GM03348 (cell line): ENCODE measurements around the gene PWWP2B.

Experiments
- DNase-seq: peaks from one replicate; pipeline ENCODE4 v3.0.0; 2012; ENCODE audit warnings: low spot score

Gene PWWP2B

DNA sequence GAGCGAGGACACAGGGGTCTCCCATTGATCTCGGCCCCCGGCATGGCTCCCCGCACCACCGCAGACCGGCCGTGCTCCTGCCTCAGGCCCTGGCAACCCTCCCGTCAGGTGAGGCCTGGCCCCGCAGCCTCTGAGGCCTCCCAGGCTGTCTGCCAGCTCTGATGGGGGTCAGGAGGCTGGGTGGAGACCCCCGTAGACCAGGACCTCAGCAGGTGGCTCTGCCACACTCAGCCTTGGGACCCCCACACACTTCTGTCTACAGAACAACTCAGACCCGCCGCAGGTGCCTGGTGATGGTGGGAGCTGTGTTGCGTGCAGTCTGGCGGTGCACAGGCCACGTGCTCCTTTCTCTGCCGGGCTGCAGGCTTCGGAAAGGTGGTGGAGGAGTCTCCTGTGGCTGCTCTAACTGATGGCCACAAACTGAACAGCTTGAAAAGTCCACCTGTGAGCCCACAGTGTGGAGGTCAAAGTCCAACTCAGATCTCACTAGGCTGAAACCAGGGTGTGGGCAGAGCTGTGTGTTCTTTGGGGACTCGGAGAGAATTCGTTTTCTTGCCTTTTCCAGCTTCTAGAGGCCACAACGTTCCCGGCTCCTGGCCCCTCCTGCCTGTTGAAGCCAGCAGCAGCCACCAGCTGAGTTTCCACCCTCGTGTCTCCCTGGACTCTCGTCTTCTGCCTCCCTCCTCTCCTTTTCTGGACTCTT lies 62.5 kb downstream of the PWWP2B start:
- no peak for DNase-seq

DNA sequence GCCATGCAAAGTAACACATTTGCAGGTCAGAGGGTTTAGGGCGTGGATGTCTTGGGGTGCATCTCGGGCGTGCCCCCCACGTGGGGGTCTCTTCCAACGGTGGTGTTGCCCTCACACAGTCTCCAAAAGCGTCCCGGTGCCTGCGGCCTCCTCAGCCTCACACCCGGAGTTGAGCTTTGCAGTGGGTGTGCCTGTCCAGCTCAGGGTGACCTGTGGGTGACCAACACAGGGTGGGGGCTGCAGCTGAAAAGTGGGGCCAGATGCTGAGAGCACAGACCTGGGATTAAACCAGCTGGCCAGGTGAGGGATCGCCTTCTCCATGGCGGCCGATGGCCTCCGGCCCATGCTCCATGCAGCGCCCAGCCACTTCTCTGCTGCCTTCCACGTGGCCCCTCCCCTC lies 63.1 kb downstream of the PWWP2B start:
- DNase-seq = no peak

DNA sequence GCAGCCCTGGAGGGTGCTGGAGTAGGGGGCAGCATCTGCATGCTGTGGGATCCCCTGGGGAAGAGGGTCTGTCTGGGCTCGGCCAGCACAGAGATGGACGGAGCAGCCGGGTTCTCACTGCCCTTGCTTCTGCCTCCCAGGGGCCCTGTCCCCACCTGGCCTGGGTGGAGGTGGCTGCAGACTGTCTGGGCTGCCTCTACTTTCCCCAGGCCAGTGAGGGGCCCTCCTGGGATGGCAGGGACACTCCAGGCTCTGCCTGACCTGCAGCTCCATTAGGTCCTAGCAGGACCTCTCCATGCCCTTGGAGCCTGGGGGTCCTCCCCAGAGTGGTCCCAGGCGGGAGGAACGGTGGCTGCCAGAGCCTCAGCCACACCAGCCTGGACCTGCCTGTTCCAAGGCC lies 63.7 kb downstream of the PWWP2B start:
- no peak for DNase-seq

DNA sequence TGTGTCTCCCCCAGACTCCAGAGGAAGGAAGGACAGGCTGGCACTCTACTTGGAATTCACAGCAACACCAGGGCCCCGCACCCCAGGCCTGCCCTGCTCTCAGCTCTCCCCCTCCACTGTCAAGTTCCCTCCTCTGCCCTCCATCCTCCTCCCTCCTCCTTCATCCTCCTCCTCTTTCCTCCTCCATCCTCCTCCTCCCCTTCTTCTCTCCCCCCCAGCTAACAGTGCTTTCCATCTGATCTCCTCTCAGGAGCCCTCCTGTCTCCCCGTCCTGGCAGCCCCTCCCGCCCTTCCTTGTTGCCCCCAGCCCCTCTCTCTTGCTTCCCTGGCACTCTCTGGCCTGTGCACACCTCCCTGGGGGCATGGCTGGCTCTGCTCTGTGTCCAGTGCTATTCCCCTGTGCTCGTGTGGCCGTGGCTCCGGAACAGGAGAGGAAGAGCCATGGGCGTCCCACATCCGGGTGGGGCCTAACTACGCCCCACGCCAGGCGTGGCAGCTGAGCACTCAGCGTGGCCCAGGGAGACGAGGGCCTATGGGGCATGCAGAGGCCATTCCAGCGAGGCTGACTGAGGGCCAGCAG lies 64.2 kb downstream of the PWWP2B start:
- no peak for DNase-seq

DNA sequence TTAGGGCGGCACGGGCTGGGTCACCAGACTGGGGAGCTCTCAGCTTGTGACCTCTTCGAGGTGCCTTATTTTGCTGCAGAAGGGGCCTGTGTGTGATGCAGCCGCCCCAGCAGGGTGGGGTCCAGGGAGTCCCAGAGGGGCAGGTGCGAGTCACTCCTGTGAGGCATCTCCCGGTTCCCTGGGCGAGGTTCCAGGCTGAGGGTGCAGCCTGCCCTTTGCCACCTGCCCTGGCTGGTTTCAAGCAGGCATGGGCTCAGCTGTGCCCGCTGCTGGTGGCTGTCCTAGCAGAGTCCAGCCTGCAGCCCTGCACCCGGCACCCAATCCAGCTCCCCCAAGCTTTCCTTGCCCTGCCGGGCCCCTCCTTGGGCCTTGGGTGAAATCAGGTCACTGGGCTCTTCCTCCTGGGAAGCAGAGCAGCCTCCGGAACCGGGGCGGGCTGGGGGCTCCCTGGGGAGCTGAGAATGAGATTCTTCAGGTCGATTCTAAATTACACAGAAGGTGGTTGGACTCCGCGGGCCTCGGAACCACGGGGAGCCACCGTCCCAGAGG lies 64.8 kb downstream of the PWWP2B start:
- no peak for DNase-seq

DNA sequence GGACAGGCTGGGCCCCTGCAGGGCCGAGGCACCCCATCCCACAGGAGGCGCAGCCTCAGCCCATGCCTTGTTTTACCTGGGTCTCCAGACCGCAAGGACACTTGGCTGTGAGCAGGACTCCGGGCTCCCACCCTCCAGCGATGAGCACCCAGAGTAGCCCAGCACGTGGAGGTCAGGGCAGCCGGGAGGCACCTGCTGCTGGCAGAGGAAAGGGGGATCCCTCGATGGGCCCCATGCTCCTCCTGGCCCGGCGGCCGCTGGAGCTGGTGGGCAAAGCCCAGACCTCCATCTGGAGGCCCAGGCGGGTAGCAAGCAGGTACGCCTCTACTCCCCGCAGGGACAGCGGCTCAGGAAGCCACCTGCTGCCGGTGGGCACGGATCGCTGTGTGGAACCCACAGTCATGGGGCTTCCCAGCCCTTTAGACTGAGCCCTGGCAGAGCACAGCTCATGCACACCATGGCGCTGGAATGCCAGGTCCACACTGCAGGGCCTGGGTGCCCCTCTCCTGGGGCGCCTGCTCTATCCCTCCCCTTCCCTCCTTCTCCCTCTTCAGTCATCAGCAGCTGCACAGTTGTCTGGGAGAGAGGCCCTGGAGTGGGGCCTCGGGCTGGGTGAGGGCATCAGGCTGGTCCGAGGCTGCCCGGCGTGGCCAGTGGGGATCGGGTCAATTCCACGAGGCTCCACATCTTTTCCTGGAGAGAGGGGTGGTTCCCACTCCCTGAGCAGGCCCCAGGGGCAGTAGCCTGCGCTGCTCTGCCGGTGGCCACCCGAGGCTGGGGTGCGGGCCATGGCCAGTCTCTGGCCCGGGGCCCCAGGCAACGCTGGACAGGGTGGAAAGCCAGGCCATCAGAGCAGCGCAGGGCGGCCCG lies 65.7 kb downstream of the PWWP2B start:
- DNase-seq = no peak

DNA sequence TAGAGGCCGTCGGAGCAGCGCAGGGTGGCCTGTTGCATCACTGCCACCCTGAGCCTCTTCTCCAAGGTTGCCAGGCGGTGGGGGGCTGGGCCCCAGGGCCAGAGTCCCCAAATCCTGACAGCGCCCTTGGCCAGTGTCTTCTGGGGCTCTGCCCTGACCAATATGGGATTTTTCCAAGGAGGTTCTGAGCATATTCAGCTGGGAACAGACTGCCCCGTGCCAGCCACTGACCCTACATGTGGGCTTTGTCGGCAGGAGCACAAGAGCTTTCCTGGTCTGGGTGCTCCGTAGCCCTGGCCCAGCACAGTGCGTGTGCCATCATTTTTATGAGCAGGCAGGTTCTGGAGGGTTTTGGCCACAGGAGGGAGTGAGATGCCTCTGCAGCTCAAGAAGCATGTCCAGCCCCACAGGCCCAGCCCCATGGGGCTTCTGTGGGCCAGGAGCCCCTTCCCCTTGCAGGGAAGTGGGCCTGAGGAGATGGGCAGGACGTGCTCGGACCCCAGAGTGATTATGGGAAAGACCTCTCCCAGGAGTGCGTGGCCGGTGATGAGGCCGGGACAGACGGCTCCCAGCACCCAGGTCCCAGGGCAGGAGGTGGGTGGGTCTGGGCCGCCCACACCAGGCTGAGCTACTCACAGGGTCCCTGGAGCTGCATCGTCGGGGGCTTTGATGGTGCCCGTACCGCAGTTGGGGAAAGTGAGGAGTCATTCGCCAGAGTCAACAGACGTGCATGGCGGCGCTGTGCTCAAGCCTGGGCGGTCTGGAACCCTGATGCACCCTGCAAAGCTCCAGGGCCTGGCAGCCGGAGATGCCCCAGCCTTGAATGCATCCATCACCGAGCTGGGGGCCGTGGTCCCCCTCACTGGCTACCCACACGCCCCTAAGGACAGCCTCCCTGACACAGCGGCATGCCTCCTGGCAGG lies 66.6 kb downstream of the PWWP2B start:
- DNase-seq = peak; percentile 40

DNA sequence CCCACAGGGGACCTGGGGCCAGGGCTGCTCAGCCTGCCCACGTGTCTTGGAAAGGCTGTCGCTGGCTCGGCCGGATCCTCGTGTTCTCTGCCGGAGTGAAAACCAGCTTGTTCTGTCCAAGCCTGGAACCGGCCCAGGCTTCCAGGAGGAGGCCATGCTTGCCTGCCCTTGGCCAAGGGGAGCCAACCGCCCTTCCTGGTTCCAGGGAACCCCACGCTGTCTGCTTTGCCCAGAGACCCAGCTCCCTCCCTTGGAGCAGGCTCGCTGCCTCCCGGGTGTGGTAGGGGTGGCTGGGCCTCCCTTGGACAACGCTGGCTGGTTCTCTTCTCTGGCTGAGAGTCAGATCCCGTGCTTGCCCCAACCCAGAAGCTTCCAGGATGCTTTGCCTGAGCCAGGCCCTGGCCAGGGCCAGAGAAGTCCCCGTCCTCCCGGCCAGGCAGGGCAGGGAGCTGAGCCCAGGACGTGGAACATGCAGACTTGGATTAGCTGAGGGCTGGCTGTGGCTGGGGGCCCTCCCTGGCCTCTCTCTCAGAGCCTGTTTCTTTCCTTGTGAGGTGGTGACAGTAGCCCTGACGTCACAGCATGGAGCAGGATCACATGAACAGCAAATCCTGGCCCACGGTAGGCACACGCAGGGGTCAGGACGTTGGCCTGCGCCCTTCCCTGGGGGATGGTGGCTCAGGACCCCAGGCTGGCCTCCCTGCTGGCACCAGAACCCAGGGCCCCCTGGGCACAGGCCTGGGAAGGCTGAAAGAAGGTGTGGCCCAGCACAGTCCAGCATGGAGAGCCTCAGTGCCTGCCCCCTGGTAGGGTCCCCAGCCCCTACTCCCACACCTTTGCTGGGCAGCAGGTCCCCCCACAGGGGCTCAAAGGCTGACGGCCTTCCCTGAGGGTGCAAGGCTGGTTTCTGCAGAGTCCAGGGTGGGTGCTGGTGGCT lies 67.5 kb downstream of the PWWP2B start:
- peak; percentile 73 for DNase-seq

DNA sequence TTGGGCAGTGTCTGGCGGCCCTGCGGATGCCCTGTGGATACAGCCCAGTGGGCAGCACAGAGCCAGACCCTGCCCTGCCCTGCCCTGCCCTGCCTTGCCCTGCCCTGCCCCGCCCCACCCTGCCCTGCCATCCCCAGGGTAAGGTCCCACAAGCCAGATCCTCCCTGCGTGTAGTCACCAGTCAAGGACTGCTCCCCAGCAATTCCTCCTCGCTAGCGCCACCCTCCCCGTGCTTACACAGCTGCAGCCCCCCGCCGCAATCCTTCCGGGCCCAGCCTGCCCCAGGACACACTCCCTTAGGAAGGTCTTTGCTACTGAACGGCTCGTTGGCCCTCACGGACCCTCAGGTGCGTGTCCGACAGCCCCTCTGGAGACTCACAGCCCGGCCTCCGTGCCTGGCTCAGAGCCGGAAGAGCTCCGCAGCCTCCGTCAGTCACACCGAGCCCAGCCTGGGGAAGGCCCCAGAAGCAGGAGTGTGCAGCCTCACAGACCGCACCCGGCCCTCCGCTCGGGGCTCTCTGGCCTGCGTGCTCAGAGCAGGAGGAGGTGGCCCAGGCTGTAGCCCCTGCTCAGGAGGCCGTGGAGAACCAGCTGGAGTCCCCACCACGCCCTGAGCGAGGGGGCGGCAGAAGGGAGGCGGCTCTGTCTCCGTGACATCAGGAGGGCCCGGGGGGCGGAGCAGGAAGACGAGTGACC lies 68.3 kb downstream of the PWWP2B start:
- no peak for DNase-seq

DNA sequence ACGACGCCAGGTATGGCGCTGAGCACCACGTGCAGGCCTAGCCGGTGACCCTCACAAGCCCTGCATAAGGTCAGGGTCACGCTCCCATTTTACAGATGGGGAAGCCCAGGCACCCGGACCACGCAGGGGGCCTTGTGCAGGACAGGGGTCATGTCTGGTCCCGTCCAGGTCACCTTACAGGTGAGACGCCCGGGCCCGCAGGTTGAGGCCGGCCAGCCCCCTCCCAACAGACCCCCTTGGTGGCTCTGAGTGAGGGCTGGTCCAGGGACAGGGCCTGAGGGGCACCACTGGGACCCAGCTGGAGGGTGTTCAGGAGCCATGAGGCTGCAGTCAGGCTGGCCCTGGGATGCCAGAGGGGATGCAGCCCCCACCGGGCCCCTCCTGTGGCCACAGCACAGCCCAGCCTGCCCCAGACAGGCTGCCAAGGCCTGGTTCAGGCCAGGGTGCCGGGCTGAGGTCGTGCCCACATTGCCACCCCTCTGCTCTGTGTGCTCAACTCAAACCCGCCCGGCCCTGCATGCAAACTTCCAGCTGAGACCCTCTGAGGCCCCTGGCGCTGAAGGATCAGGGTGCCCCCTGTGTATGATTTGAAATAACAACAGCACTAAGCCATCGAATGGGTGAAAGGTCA lies 69.0 kb downstream of the PWWP2B start:
- DNase-seq = no peak

DNA sequence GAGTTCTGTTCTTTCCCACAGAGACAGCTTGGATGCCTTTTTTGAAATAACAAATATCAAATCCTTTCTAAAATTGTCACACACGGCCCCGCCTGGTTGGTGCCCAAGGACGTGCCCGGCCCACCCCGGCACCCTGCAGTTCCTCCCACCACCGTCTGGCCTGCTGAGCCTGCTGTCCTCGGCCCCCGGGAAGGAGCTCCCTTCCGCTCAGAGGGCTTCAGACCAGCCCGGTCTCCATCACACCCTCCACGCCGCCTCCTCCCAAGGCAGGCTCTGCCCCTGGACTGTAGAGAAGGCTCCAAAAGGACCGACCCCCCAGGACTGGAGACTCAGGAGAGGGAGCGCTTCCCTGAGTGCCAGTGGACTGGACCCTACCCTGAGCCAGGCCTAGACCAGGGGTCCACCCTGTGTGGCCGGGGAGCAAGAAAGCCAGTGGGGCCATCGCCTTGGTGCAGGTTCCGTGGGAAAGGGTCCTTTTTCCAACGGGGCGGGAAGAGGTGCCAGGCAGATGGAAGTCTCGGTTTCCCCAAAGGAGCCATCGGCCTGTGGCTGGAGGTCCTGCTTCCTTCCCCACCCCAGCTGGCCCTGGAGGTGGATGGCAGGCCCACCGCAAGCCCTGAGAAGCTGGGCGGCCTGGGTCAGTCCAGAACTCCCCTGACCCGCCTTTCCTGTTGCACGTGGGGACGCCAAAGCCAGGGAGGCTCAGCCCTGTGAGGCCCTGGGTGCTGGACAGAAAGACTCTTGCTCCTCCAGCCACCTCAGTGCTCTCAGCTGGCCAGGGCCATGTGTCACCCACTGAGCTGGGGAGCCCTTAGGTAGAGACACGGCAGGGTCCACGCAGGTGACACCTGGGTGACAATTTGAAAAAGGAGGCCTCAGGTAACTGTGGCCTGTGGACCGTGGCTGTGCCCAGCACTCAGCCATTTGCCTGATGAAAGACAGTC lies 69.8 kb downstream of the PWWP2B start:
- DNase-seq = no peak
